A673 (cell line): ENCODE results near the gene EIF4E2.

Experiments used
- EZH2 ChIP-seq: fragments of 200-600 bp; sonication (generic); IDR thresholded peaks from 2 replicates; pipeline ENCODE4 v1.6.1; 2017; ENCODE audit warnings: borderline replicate concordance, low read depth, mild to moderate bottlenecking, mixed read lengths, antibody characterized with exemption, low read length; ENCODE audit not compliant: poor library complexity, severe bottlenecking
- TF ChIP-seq, protein P1 (sequence below): fragments of 300-800, 200-600 bp; sonication (generic); conservative IDR thresholded peaks from 2 replicates; pipeline ENCODE4 v1.5.1; 2017; ENCODE audit warnings: low read depth, mild to moderate bottlenecking, antibody characterized with exemption, low read length, moderate library complexity, mixed read lengths

- TF ChIP-seq, protein P1, sequence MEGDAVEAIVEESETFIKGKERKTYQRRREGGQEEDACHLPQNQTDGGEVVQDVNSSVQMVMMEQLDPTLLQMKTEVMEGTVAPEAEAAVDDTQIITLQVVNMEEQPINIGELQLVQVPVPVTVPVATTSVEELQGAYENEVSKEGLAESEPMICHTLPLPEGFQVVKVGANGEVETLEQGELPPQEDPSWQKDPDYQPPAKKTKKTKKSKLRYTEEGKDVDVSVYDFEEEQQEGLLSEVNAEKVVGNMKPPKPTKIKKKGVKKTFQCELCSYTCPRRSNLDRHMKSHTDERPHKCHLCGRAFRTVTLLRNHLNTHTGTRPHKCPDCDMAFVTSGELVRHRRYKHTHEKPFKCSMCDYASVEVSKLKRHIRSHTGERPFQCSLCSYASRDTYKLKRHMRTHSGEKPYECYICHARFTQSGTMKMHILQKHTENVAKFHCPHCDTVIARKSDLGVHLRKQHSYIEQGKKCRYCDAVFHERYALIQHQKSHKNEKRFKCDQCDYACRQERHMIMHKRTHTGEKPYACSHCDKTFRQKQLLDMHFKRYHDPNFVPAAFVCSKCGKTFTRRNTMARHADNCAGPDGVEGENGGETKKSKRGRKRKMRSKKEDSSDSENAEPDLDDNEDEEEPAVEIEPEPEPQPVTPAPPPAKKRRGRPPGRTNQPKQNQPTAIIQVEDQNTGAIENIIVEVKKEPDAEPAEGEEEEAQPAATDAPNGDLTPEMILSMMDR = no peak
- TF ChIP-seq EZH2 = no peak
Observed at GRCh38 chr2:232542715-232543467, 7.6 kb upstream of the EIF4E2 start.
